Measurements from ENCODE around the gene SAP30BP. TPM values are rescaled to one million over a fixed set of nuclear protein-coding genes. Genes with fewer than 3 reads are reported as not detected.

SAP30BP gene
- total RNA-seq, 1 experiment from 2014 or later, result 126 TPM

GRCh38 chr17:75664099-75664549 lies 3.0 kb upstream of the SAP30BP start:
- CTCF ChIA-PET, result no interaction called here
- no peak for TF ChIP-seq CTCF (IDR thresholded peaks at IDR 0.05; ENCODE audit: insufficient read depth in 1 of 2, low read depth in 1 of 2, low read length in 1 of 2, severe bottlenecking in 1 of 2, unreplicated experiment in 1 of 2)
- no peaks in the 10 kb centered on the region; the same call in 1 of the 2 replicates for H3K36me3 ChIP-seq (ENCODE audit: control insufficient read depth, insufficient read depth, low read length)

GRCh38 chr17:75665981-75666380 lies 1.2 kb upstream of the SAP30BP start:
- TF ChIP-seq CTCF (IDR thresholded peaks at IDR 0.05; ENCODE audit: insufficient read depth in 1 of 2, low read depth in 1 of 2, low read length in 1 of 2, severe bottlenecking in 1 of 2, unreplicated experiment in 1 of 2), result no peak
- H3K36me3 Mint-ChIP-seq (ENCODE audit: insufficient read depth, unreplicated experiment), result peaks cover 43% of the 10 kb centered on the region
- no peaks in the 10 kb centered on the region for H3K27me3 ChIP-seq (replicated peaks; ENCODE audit: control insufficient read depth, insufficient read depth, low read length)
- no peak for DNase-seq
- peaks cover 13% of the 10 kb centered on the region for H3K4me1 ChIP-seq
- H3K36me3 ChIP-seq (ENCODE audit: control insufficient read depth, insufficient read depth, low read length), result no peaks in the 10 kb centered on the region; the same call in none of the 2 replicates
- H3K4me1 Mint-ChIP-seq (ENCODE audit: low read depth, unreplicated experiment), result no peaks in the 10 kb centered on the region
- ChIA-PET CTCF (interaction anchor here (0.6 to 2.7 kb wide), 3 partner anchors 11 to 82 kb away, joined by 3 to 17 read pairs (median 4); no protein-coding TSS in a partner anchor), POLR2A (interaction anchor here (0.9 to 1.7 kb wide), 4 partner anchors 10 to 114 kb away, joined by 3 to 15 read pairs (median 6); partner anchors contain the start of gene SMIM5)
- H3K27ac Mint-ChIP-seq (ENCODE audit: unreplicated experiment), result no peak overlapping the region
- no peaks in the 10 kb centered on the region for H3K27me3 Mint-ChIP-seq (ENCODE audit: insufficient read depth, unreplicated experiment)
- H3K4me3 ChIP-seq (ENCODE audit: low read depth, low read length), result peak overlapping the region; percentile 96
- intact Hi-C loops (cut with micrococcal nuclease; ENCODE audit: unreplicated experiment), result no loop called here
- no peaks in the 10 kb centered on the region for H3K9me3 ChIP-seq
- H3K4me3 Mint-ChIP-seq (ENCODE audit: unreplicated experiment), result no peak overlapping the region
- no peaks in the 10 kb centered on the region for H3K9me3 Mint-ChIP-seq (ENCODE audit: unreplicated experiment)
- BruUV-seq (replicated peaks), result no TSS peak

More at GRCh38 chr17:75664099-75664549, 3.0 kb upstream of the SAP30BP start:
- Mint-ChIP-seq H3K36me3 (ENCODE audit: insufficient read depth, unreplicated experiment) (peaks cover 25% of the 10 kb centered on the region), H3K9me3 (ENCODE audit: unreplicated experiment) (no peaks in the 10 kb centered on the region), H3K4me3 (ENCODE audit: unreplicated experiment) (no peak overlapping the region), H3K27ac (ENCODE audit: unreplicated experiment) (no peak overlapping the region), H3K4me1 (ENCODE audit: low read depth, unreplicated experiment) (no peaks in the 10 kb centered on the region), H3K27me3 (ENCODE audit: insufficient read depth, unreplicated experiment) (no peaks in the 10 kb centered on the region)
- H3K27me3 ChIP-seq (replicated peaks; ENCODE audit: control insufficient read depth, insufficient read depth, low read length), result no peaks in the 10 kb centered on the region
- POLR2A ChIA-PET, result interaction anchor here (0.6 kb wide), 1 partner anchor 18 kb away, joined by 3 read pairs; a partner anchor contains a TSS
- no peaks in the 10 kb centered on the region for H3K9me3 ChIP-seq
- H3K4me3 ChIP-seq (ENCODE audit: low read depth, low read length), result no peak overlapping the region
- intact Hi-C loops (cut with micrococcal nuclease; ENCODE audit: unreplicated experiment), result no loop called here
- H3K4me1 ChIP-seq, result peaks cover 13% of the 10 kb centered on the region
- DNase-seq, result no peak
- no TSS peak for BruUV-seq (replicated peaks)

GRCh38 chr17:75667825-75668224 lies 687 bp downstream of the SAP30BP start:
- H3K36me3 Mint-ChIP-seq (ENCODE audit: insufficient read depth, unreplicated experiment), result peaks cover 54% of the 10 kb centered on the region
- POLR2A ChIA-PET, result no interaction called here

More at GRCh38 chr17:75667825-75668224, 687 bp downstream of the SAP30BP start:
- CTCF ChIA-PET, result interaction anchor here (2.7 kb wide), 1 partner anchor 80 kb away, joined by 17 read pairs; no protein-coding TSS in a partner anchor
- H3K27me3 Mint-ChIP-seq (ENCODE audit: insufficient read depth, unreplicated experiment), result no peaks in the 10 kb centered on the region
- Histone ChIP-seq H3K9me3 (no peaks in the 10 kb centered on the region), H3K36me3 (ENCODE audit: control insufficient read depth, insufficient read depth, low read length) (peaks cover 2% of the 10 kb centered on the region), H3K4me1 (peaks cover 13% of the 10 kb centered on the region), H3K4me3 (ENCODE audit: low read depth, low read length) (peak overlapping the region; percentile 96), H3K27me3 (replicated peaks; ENCODE audit: control insufficient read depth, insufficient read depth, low read length) (no peaks in the 10 kb centered on the region)
- peak overlapping the region; percentile 10 for H3K27ac Mint-ChIP-seq (ENCODE audit: unreplicated experiment)
- H3K4me1 Mint-ChIP-seq (ENCODE audit: low read depth, unreplicated experiment), result no peaks in the 10 kb centered on the region
- no peak overlapping the region for H3K4me3 Mint-ChIP-seq (ENCODE audit: unreplicated experiment)
- no peak for DNase-seq
- no TSS peak for BruUV-seq (replicated peaks)
- no peaks in the 10 kb centered on the region for H3K9me3 Mint-ChIP-seq (ENCODE audit: unreplicated experiment)
- TF ChIP-seq CTCF (IDR thresholded peaks at IDR 0.05; ENCODE audit: insufficient read depth in 1 of 2, low read depth in 1 of 2, low read length in 1 of 2, severe bottlenecking in 1 of 2, unreplicated experiment in 1 of 2), result no peak
- intact Hi-C loops (cut with micrococcal nuclease; ENCODE audit: unreplicated experiment), result no loop called here

Measured in Caco-2 (cell line).